Left kidney (tissue), 8 donors: ENCODE results near the gene OR2T27. TPM values are rescaled to one million over a fixed set of nuclear protein-coding genes. Genes with fewer than 3 reads are reported as not detected.
"Not testable (repeated sequence)": the region's sequence is repeated elsewhere in the genome, so short reads cannot be mapped to it uniquely, and the experiment has no call there.

Experiments used
- DNase-seq: peaks from one replicate; pipeline ENCODE4 v3.0.0-alpha.2; 2013
- long read RNA-seq, 8 donors: transcript quantifications; one replicate each; lab custom pipeline, GENCODE V29; 2026
- polyA plus RNA-seq: library from polyadenylated mRNA; unstranded; fragments of 120-200 nt; gene quantifications from one replicate; pipeline ENCODE4 v1.2.1, GENCODE V29; 2013; ENCODE audit not compliant: insufficient read length

The OR2T27 gene
- not detected for polyA plus RNA-seq
- long read RNA-seq, donor 1 = 0 reads
- long read RNA-seq, donor 2 = 0 reads
- long read RNA-seq, donor 3 = 0 reads
- long read RNA-seq, donor 4 = 0 reads
- long read RNA-seq, donor 5 = 0 reads
- long read RNA-seq, donor 6 = 0 reads
- long read RNA-seq, donor 7 = 0 reads
- long read RNA-seq, donor 8 = 0 reads

GRCh38 chr1:248655354-248655753 lies at the start of gene OR2T27:
OR2T27 (minus strand) TSS chr1:248655528; CDS start chr1:248650884, 4,644 bp downstream.
- not testable (repeated sequence) for DNase-seq

- no peak for DNase-seq
These were observed 49.3 kb upstream of the OR2T27 start for GRCh38 chr1:248704606-248705005.

- no peak for DNase-seq
These were observed 48.3 kb upstream of the OR2T27 start for GRCh38 chr1:248703674-248704073.

GRCh38 chr1:248702714-248703113 lies 47.4 kb upstream of the OR2T27 start, which contains the start of gene OR14I1:
OR14I1 (minus strand) TSS chr1:248702766.
- no peak for DNase-seq

- no peak for DNase-seq
These were observed 43.8 kb upstream of the OR2T27 start for GRCh38 chr1:248699099-248699498.

- no peak for DNase-seq
These were observed 42.6 kb upstream of the OR2T27 start for GRCh38 chr1:248697907-248698306.

- no peak for DNase-seq
These were observed 41.4 kb upstream of the OR2T27 start for GRCh38 chr1:248696774-248697173.

GRCh38 chr1:248696261-248696660 lies 40.9 kb upstream of the OR2T27 start:
- DNase-seq = no peak

- DNase-seq = no peak
These were observed 40.3 kb upstream of the OR2T27 start for GRCh38 chr1:248695451-248696132.

- no peak for DNase-seq
These were observed 36.3 kb upstream of the OR2T27 start for GRCh38 chr1:248691567-248692155.

GRCh38 chr1:248688527-248689298 lies 33.4 kb upstream of the OR2T27 start:
- DNase-seq = no peak

- no peak for DNase-seq
These were observed 31.5 kb upstream of the OR2T27 start for GRCh38 chr1:248686815-248687214.

GRCh38 chr1:248681651-248682050 lies 26.3 kb upstream of the OR2T27 start:
- no peak for DNase-seq

- DNase-seq = no peak
These were observed 14.7 kb upstream of the OR2T27 start for GRCh38 chr1:248670003-248670402.

- DNase-seq = not testable (repeated sequence)
These were observed 8.4 kb upstream of the OR2T27 start for GRCh38 chr1:248663453-248664328.

GRCh38 chr1:248656797-248657196 lies 1.5 kb upstream of the OR2T27 start:
- not testable (repeated sequence) for DNase-seq

GRCh38 chr1:248648770-248649536 lies 6.4 kb downstream of the OR2T27 start:
- DNase-seq = not testable (repeated sequence)

- DNase-seq = not testable (repeated sequence)
These were observed 10.2 kb downstream of the OR2T27 start, which contains the start of gene OR2T35 for GRCh38 chr1:248645178-248645577. OR2T35 (minus strand) TSS chr1:248645278; CDS start chr1:248639258, 6,020 bp downstream.

GRCh38 chr1:248642971-248643651 lies 12.2 kb downstream of the OR2T27 start:
- not testable (repeated sequence) for DNase-seq

GRCh38 chr1:248641583-248641982 lies 13.7 kb downstream of the OR2T27 start:
- not testable (repeated sequence) for DNase-seq
